NCI-H524 (cell line): ENCODE data around the gene ADCY1.
"Not testable (repeated sequence)": the region's sequence is repeated elsewhere in the genome, so short reads cannot be mapped to it uniquely, and the experiment has no call there.

ENCODE experiments used
- DNase-seq, 2 experiments: peaks; one replicate each; lab custom pipeline; 2025; lab: John Stamatoyannopoulos, UW

ADCY1 gene

GRCh38 chr7:45712872-45713668 lies 138.9 kb downstream of the ADCY1 start:
- DNase-seq: no peak

GRCh38 chr7:45713669-45714520 lies 139.7 kb downstream of the ADCY1 start:
- DNase-seq: no peak

- DNase-seq: no peak
Measured at GRCh38 chr7:45714521-45714820, 140.3 kb downstream of the ADCY1 start.

GRCh38 chr7:45715471-45716352 lies 141.5 kb downstream of the ADCY1 start:
- DNase-seq: no peak

GRCh38 chr7:45716380-45717203 lies 142.4 kb downstream of the ADCY1 start:
- no peak for DNase-seq

GRCh38 chr7:45717537-45718235 lies 143.5 kb downstream of the ADCY1 start:
- DNase-seq: no peak

- DNase-seq: no peak
Measured at GRCh38 chr7:45718464-45719330, 144.5 kb downstream of the ADCY1 start.

GRCh38 chr7:45720989-45721388 lies 146.8 kb downstream of the ADCY1 start:
- DNase-seq: no peak

GRCh38 chr7:45721686-45722598 lies 147.8 kb downstream of the ADCY1 start:
- DNase-seq: peak in 1 of 2 experiments; percentile 24

GRCh38 chr7:45725231-45725630 lies 151.1 kb downstream of the ADCY1 start:
- not testable (repeated sequence) for DNase-seq

- no peak for DNase-seq
Measured at GRCh38 chr7:45726883-45727282, 152.7 kb downstream of the ADCY1 start.

GRCh38 chr7:45731692-45732443 lies 157.7 kb downstream of the ADCY1 start:
- DNase-seq: not testable (repeated sequence)

- DNase-seq: not testable (repeated sequence)
Measured at GRCh38 chr7:45738920-45739319, 164.8 kb downstream of the ADCY1 start.

GRCh38 chr7:45740573-45740972 lies 166.4 kb downstream of the ADCY1 start:
- DNase-seq: not testable (repeated sequence)

GRCh38 chr7:45748976-45749375 lies 174.8 kb downstream of the ADCY1 start:
- not testable (repeated sequence) for DNase-seq

GRCh38 chr7:45751352-45751751 lies 177.2 kb downstream of the ADCY1 start:
- not testable (repeated sequence) for DNase-seq

- not testable (repeated sequence) for DNase-seq
Measured at GRCh38 chr7:45756333-45756732, 182.2 kb downstream of the ADCY1 start.

GRCh38 chr7:45756757-45757156 lies 182.6 kb downstream of the ADCY1 start:
- not testable (repeated sequence) for DNase-seq
